GM12878 (cell line): ENCODE results near the gene CTSL. TPM values are rescaled to one million over a fixed set of nuclear protein-coding genes. Genes with fewer than 3 reads are reported as not detected.
"Not testable (repeated sequence)": the region's sequence is repeated elsewhere in the genome, so short reads cannot be mapped to it uniquely, and the experiment has no call there.

Source experiments
- ATAC-seq: fragments of 200-7000 bp; cut with Tn5 transposase; 3 replicates; pipeline ENCODE4 v1.9.1; 2020; ENCODE audit warnings: mild to moderate bottlenecking, moderate library complexity
- BruUV-seq: library from RNA; stranded (reverse); fragments of 400-500 nt; replicated peaks from 2 replicates; lab custom pipeline; 2021; lab: Mats Ljungman, UMichigan
- CTCF ChIA-PET: fragments of 300-600 bp; sonication (Branson Sonifier 250); formaldehyde crosslinking; extraction: SDS; loops from one replicate; lab custom pipeline; 2021; ENCODE audit warnings: inconsistent platforms; lab: Yijun Ruan, JAX
- POLR2A ChIA-PET: fragments of 350-600 bp; formaldehyde crosslinking; extraction: SDS; loops from one replicate; lab custom pipeline; 2021; ENCODE audit warnings: inconsistent platforms; lab: Charles Lee
- RAD21 ChIA-PET: fragments of 300-600 bp; sonication (Branson Sonifier 250); formaldehyde crosslinking; loops from one replicate; lab custom pipeline; 2023; ENCODE audit warnings: antibody characterized with exemption; ENCODE audit not compliant: unreplicated experiment; lab: Charles Lee
- SMC1A ChIA-PET: fragments of 300-600 bp; sonication (Branson Sonifier 250); formaldehyde crosslinking; loops from one replicate; lab custom pipeline; 2023; ENCODE audit not compliant: unreplicated experiment, uncharacterized antibody; lab: Charles Lee
- DNase-seq: peaks from one replicate; pipeline ENCODE4 v3.0.0-alpha.2; 2011; ENCODE audit warnings: low read depth, low spot score
- FAIRE-seq: peaks from 3 replicates; lab custom pipeline; 2011; peaks lifted over from hg19 to GRCh38; lab: Jason Lieb, UNC
- H2AFZ ChIP-seq: 2 replicates; pipeline ENCODE4 v1.6.0; 2011; ENCODE audit warnings: low read depth, low read length, control low read depth; ENCODE audit not compliant: control insufficient read depth
- H3K27ac ChIP-seq: 2 replicates; pipeline ENCODE4 v1.5.1; 2011; ENCODE audit warnings: control low read depth; ENCODE audit not compliant: control insufficient read depth, insufficient read depth
- H3K27me3 ChIP-seq, 2 experiments: replicated peaks in 1 of 2; 2 replicates each; pipeline versions ENCODE4 v1.6.0 to v1.6.1; 2011; ENCODE audit warnings: low read length in 1 of 2; ENCODE audit not compliant: control insufficient read depth in 2 of 2, insufficient read depth in 2 of 2
- H3K36me3 ChIP-seq, 2 experiments: 2 replicates each; pipeline ENCODE4 v1.5.1; 2011; ENCODE audit warnings: low read length in 1 of 2; ENCODE audit not compliant: control insufficient read depth in 2 of 2, insufficient read depth in 2 of 2
- H3K4me1 ChIP-seq: 2 replicates; pipeline ENCODE4 v1.6.1; 2011; ENCODE audit warnings: mild to moderate bottlenecking, low read length, moderate library complexity, mixed read lengths; ENCODE audit not compliant: control insufficient read depth, insufficient read depth
- H3K4me2 ChIP-seq: 2 replicates; pipeline ENCODE4 v1.6.0; 2011; ENCODE audit warnings: control low read depth; ENCODE audit not compliant: control insufficient read depth, insufficient read depth
- H3K4me3 ChIP-seq: fragments of 200-600 bp; sonication (generic); 2 replicates; pipeline ENCODE4 v1.5.1; 2016
- H3K79me2 ChIP-seq: 2 replicates; pipeline ENCODE4 v1.6.0; 2011; ENCODE audit warnings: low read length; ENCODE audit not compliant: control insufficient read depth, insufficient read depth
- H3K9ac ChIP-seq: 2 replicates; pipeline ENCODE4 v1.8.0; 2011; ENCODE audit warnings: low read length, control low read depth, mixed read lengths; ENCODE audit not compliant: control insufficient read depth, insufficient read depth
- H3K9me3 ChIP-seq: replicated peaks from 3 replicates; pipeline ENCODE4 v1.5.1; 2011; ENCODE audit warnings: mild to moderate bottlenecking, low read length; ENCODE audit not compliant: control insufficient read depth, insufficient read depth
- H4K20me1 ChIP-seq: 2 replicates; pipeline ENCODE4 v1.6.0; 2011; ENCODE audit not compliant: control insufficient read depth, insufficient read depth
- CBFB ChIP-seq: IDR thresholded peaks from 2 replicates; pipeline ENCODE4 v1.6.1; 2016; ENCODE audit warnings: antibody characterized with exemption, low read depth
- SIX5 ChIP-seq: IDR thresholded peaks from 2 replicates; pipeline ENCODE4 v1.6.1; 2011; ENCODE audit warnings: mild to moderate bottlenecking, low read depth, low read length, moderate library complexity; ENCODE audit not compliant: severe bottlenecking
- WGBS: methylation state at CpG from one replicate; pipeline ENCODE4 v1.1.6; 2016; ENCODE audit warnings: low lambda C conversion rate; ENCODE audit not compliant: insufficient replicate concordance, insufficient coverage; ENCODE audit errors: missing lambda C conversion rate; 5-methylcytosine and 5-hydroxymethylcytosine counted together
- in situ Hi-C: fragments of 300-500 bp; cut with MboI; formaldehyde crosslinking; loops from 9 replicates; pipeline ENCODE4 v1.14.3; 2018; ENCODE audit warnings: mixed read lengths
- intact Hi-C: fragments of 100-400 bp; cut with micrococcal nuclease; formaldehyde crosslinking; loops from one replicate; pipeline ENCODE4 v1.14.2; 2022; ENCODE audit not compliant: unreplicated experiment
- polyA plus RNA-seq, 11 experiments: library from polyadenylated mRNA; depleted of rRNA in 4 of 11; unstranded in 6 of 11; stranded (reverse) in 5 of 11; fragments of >200 nt; fragmentation: Nextera tagmentation in 4 of 11; fragmentation: Illumina TruSeq in 1 of 11; extraction: Ambion mirVana in 4 of 11; extraction: Trizol in 1 of 11; gene quantifications; 1 replicate in 1 of 11; 2 replicates in 10 of 11; pipeline versions ENCODE4 v1.2.1 to v1.2.3, GENCODE V29; 2011 to 2016; ENCODE audit warnings: inconsistent platforms in 2 of 11, missing spikeins in 2 of 11, low read depth in 1 of 11
- total RNA-seq, 4 experiments: library from RNA; depleted of rRNA in 3 of 4; stranded (reverse); fragments of >200 nt in 3 of 4; fragmentation: Illumina TruSeq in 1 of 4; extraction: Trizol in 1 of 4; gene quantifications; 2 replicates each; pipeline versions ENCODE4 v1.2.1 to v1.2.3, GENCODE V29; 2013 to 2021

The CTSL gene
- total and polyA plus RNA-seq, 10 of the 15 experiments (the other 5 are each of a cell fraction or from before 2014, with no cell fraction given), result 0.24 to 0.72 TPM; not detected in 8

GRCh38 chr9:87753313-87753712 is 27.4 kb downstream of the CTSL start:
- Histone ChIP-seq H3K4me3 (no peak overlapping the region), H3K9ac (no peak overlapping the region), H3K79me2 (no peaks in the 10 kb centered on the region), H3K4me1 (no peaks in the 10 kb centered on the region), H2AFZ (no peak overlapping the region), H3K36me3 (no peaks in the 10 kb centered on the region), H3K27ac (no peak overlapping the region), H3K9me3 (no peaks in the 10 kb centered on the region; the same call in 2 of the 3 replicates), H4K20me1 (no peaks in the 10 kb centered on the region), H3K4me2 (no peak overlapping the region), H3K27me3 (no peaks in the 10 kb centered on the region)
- SMC1A ChIA-PET, result no interaction called here
- no peak for ATAC-seq
- POLR2A ChIA-PET, result no interaction called here
- in situ Hi-C loops (no loop called here), intact Hi-C loops (no loop called here)
- CTCF ChIA-PET, result no interaction called here
- RAD21 ChIA-PET, result no interaction called here
- TF ChIP-seq CBFB (no peak), SIX5 (no peak)
- no TSS peak for BruUV-seq
- FAIRE-seq, result no peak
- no peak for DNase-seq
- WGBS, result 0% methylated on average over 2 of the region's 2 CpGs

- H3K79me2 ChIP-seq, H3K4me2 ChIP-seq, BruUV-seq, FAIRE-seq, H3K27me3 ChIP-seq, RAD21 ChIA-PET, intact Hi-C loops, SMC1A ChIA-PET, H3K4me1 ChIP-seq, H3K9me3 ChIP-seq, ATAC-seq, H3K4me3 ChIP-seq, POLR2A ChIA-PET, H2AFZ ChIP-seq, H4K20me1 ChIP-seq, H3K27ac ChIP-seq, CTCF ChIA-PET, H3K9ac ChIP-seq, in situ Hi-C loops, DNase-seq, H3K36me3 ChIP-seq: not testable (repeated sequence)
- WGBS, result 93% methylated on average over 3 of the region's 24 CpGs
Observed at GRCh38 chr9:87758330-87758729, 32.4 kb downstream of the CTSL start.

GRCh38 chr9:87759980-87760379 is 34.1 kb downstream of the CTSL start:
- ATAC-seq, FAIRE-seq, BruUV-seq: not testable (repeated sequence)

More at GRCh38 chr9:87759980-87760379, 34.1 kb downstream of the CTSL start:
- RAD21 ChIA-PET, POLR2A ChIA-PET, H3K27ac ChIP-seq, H3K36me3 ChIP-seq, H3K4me1 ChIP-seq, H3K27me3 ChIP-seq, CTCF ChIA-PET, SMC1A ChIA-PET, intact Hi-C loops, H4K20me1 ChIP-seq, H3K4me2 ChIP-seq, H3K79me2 ChIP-seq, H3K9me3 ChIP-seq, H3K9ac ChIP-seq, DNase-seq, H2AFZ ChIP-seq, H3K4me3 ChIP-seq, in situ Hi-C loops: not testable (repeated sequence)
